Activated naive CD8-positive, alpha-beta T cell treated with anti-CD3 and anti-CD28 coated beads for 36 hours (primary cell): ENCODE results near the gene CCDC102A. TPM values are rescaled to one million over a fixed set of nuclear protein-coding genes. Genes with fewer than 3 reads are reported as not detected.

Experiments
- DNase-seq: peaks from one replicate; pipeline ENCODE4 v3.0.0; 2021
- H3K27ac Mint-ChIP-seq: one replicate; pipeline ENCODE4 v1.8.0; 2022; ENCODE audit warnings: mild to moderate bottlenecking, moderate library complexity, mixed read lengths
- H3K27me3 Mint-ChIP-seq: one replicate; pipeline ENCODE4 v1.8.0; 2022; ENCODE audit warnings: mild to moderate bottlenecking, mixed read lengths
- H3K36me3 Mint-ChIP-seq: one replicate; pipeline ENCODE4 v1.8.0; 2021; ENCODE audit warnings: mild to moderate bottlenecking, mixed read lengths
- H3K4me1 Mint-ChIP-seq: one replicate; pipeline ENCODE4 v1.8.0; 2021; ENCODE audit warnings: mixed read lengths
- H3K4me3 Mint-ChIP-seq: one replicate; pipeline ENCODE4 v1.8.0; 2022; ENCODE audit warnings: mild to moderate bottlenecking, moderate library complexity, mixed read lengths
- H3K9me3 Mint-ChIP-seq: one replicate; pipeline ENCODE4 v1.8.0; 2022; ENCODE audit warnings: mixed read lengths
- total RNA-seq, 2 experiments: library from RNA; stranded (reverse); gene quantifications; one replicate each; pipeline ENCODE4 v1.2.3, GENCODE V29; 2021

The CCDC102A gene
- total RNA-seq, 2 experiments from 2014 or later: 8.7 to 10.2 TPM

- Mint-ChIP-seq H3K36me3 (peaks cover 1% of the 10 kb centered on the region), H3K27ac (no peak overlapping the region), H3K4me3 (no peak overlapping the region), H3K9me3 (no peaks in the 10 kb centered on the region), H3K27me3 (no peaks in the 10 kb centered on the region), H3K4me1 (peaks cover 17% of the 10 kb centered on the region)
- DNase-seq: no peak
These were observed 57.8 kb downstream of the CCDC102A start for GRCh38 chr16:57478396-57479204.

- no peaks in the 10 kb centered on the region for H3K27me3 Mint-ChIP-seq
- H3K9me3 Mint-ChIP-seq: no peaks in the 10 kb centered on the region
- no peak for DNase-seq
- H3K27ac Mint-ChIP-seq: no peak overlapping the region
- no peak overlapping the region for H3K4me3 Mint-ChIP-seq
- peaks cover 17% of the 10 kb centered on the region for H3K4me1 Mint-ChIP-seq
- H3K36me3 Mint-ChIP-seq: peaks cover 1% of the 10 kb centered on the region
These were observed 58.7 kb downstream of the CCDC102A start for GRCh38 chr16:57477531-57478202.

GRCh38 chr16:57476546-57477410 lies 59.6 kb downstream of the CCDC102A start:
- Mint-ChIP-seq H3K36me3 (peaks cover 1% of the 10 kb centered on the region), H3K27ac (no peak overlapping the region), H3K9me3 (no peaks in the 10 kb centered on the region), H3K4me3 (no peak overlapping the region), H3K27me3 (no peaks in the 10 kb centered on the region), H3K4me1 (peaks cover 17% of the 10 kb centered on the region)
- DNase-seq: no peak

- H3K4me1 Mint-ChIP-seq: peaks cover 17% of the 10 kb centered on the region
- H3K27me3 Mint-ChIP-seq: no peaks in the 10 kb centered on the region
- H3K9me3 Mint-ChIP-seq: no peaks in the 10 kb centered on the region
- H3K36me3 Mint-ChIP-seq: peaks cover 1% of the 10 kb centered on the region
- peak overlapping the region; percentile 59 for H3K4me3 Mint-ChIP-seq
- peak overlapping the region; percentile 62 for H3K27ac Mint-ChIP-seq
- DNase-seq: peak; percentile 89
These were observed 60.5 kb downstream of the CCDC102A start for GRCh38 chr16:57475711-57476339.

DNA sequence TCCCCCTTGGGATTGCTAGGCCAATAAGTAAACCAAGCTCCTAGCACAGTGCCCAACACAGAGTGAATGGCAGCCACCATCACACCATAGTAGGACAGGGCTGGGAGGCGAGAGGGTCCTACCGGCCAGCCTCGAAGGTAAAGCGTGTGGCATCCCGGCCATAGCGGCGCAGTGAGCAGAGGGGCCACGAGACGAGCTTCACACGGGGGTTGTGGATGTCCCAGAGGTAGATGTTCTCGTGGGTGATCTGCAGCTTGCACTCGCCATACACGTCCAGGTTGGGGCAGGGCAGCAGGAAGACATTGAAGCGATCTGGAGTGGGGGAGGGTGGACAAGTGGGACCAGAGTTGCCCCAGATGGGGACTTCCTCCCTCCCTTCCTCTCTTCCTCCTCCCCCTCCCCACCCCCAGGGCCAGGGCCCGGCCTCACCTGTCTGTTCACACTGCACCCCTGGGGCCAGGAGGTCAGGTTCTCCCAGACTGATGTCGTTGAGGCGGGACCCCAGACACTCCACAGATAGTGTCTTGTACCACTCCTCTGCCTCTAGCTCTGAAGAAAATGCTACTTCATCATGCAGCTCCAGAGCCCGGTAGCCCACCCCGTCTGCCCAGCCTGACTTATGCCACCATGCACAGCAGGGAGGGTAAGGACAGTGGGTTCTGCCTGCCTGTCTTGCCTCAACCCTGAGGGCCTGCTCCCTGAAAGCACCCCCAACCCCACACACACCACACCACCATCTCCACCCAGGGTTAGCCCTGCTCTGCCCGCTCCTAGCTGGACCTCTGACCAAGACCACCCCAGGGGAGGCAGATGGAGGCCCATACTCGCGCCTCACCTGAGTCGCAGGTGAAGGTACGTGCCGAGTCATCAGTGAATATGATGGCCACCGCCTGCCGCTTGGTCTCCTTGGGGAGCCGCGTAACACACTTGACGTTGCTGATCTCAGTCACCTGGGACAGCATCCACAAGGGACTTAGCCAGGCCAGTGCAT lies 61.4 kb downstream of the CCDC102A start:
- no peak overlapping the region for H3K4me3 Mint-ChIP-seq
- H3K9me3 Mint-ChIP-seq: no peaks in the 10 kb centered on the region
- H3K4me1 Mint-ChIP-seq: peaks cover 17% of the 10 kb centered on the region
- H3K27me3 Mint-ChIP-seq: no peaks in the 10 kb centered on the region
- H3K27ac Mint-ChIP-seq: peak overlapping the region; percentile 62
- no peak for DNase-seq
- peaks cover 1% of the 10 kb centered on the region for H3K36me3 Mint-ChIP-seq

DNA sequence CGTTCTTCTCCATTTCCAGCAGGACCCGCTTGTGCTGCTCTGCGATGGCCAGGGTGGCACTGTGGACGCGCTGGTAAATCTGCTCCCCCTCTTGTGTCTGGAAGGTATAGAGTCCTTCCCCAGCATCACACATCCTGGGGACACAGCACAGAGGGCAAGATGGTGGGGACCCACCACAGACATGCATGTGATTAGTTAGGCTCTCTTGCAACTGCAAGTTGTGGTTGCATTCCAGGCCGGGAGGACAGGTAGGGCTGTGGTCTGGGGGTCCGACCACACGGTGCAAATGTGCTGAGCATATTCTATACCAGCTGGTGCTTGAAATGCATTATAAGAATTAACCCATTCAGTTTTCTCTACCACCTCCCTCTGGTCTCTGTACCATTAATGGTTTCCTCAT lies 62.5 kb downstream of the CCDC102A start:
- Mint-ChIP-seq H3K27me3 (no peaks in the 10 kb centered on the region), H3K4me1 (peaks cover 13% of the 10 kb centered on the region), H3K27ac (no peak overlapping the region), H3K36me3 (peaks cover 1% of the 10 kb centered on the region), H3K9me3 (no peaks in the 10 kb centered on the region), H3K4me3 (no peak overlapping the region)
- no peak for DNase-seq

DNA sequence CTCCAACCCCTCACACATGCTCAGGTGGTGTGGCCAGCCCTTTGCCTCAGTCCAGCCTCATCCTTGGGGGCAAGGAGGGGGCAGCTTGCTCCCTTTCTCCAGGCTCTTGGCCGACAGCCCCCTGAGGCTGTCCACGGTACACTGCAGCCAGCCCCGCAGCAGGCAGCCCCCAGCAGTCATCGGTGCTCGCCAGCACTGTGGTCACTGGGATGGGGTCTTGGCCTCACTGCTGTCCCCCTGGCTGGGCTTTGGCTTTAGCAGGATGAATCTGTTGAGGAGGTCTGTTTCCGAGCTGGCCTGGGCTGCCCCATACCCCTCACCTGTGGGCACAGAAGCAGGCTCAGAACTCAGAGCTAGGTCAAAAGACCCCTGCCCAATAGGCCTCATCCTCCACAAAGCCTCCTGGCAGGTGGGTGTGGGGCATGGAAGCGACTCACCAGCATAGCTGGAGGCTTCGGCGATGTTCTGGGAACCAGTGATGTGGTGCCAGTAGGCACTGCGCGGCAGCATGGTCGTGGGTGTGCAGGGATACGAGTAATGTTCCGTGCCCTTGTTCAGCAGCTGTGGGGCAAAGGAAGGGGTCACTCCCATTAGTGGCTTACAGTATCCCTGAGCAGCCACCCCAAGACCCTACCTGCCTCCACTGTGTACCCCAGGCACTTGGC lies 63.1 kb downstream of the CCDC102A start:
- Mint-ChIP-seq H3K27ac (no peak overlapping the region), H3K36me3 (peaks cover 1% of the 10 kb centered on the region), H3K27me3 (no peaks in the 10 kb centered on the region), H3K4me3 (no peak overlapping the region), H3K9me3 (no peaks in the 10 kb centered on the region), H3K4me1 (peaks cover 13% of the 10 kb centered on the region)
- DNase-seq: no peak

- H3K9me3 Mint-ChIP-seq: no peaks in the 10 kb centered on the region
- peaks cover 13% of the 10 kb centered on the region for H3K4me1 Mint-ChIP-seq
These were observed 63.7 kb downstream of the CCDC102A start for GRCh38 chr16:57472665-57473060.

GRCh38 chr16:57471852-57472664 lies 64.3 kb downstream of the CCDC102A start:
- no peaks in the 10 kb centered on the region for H3K27me3 Mint-ChIP-seq
- H3K4me3 Mint-ChIP-seq: no peak overlapping the region
- H3K27ac Mint-ChIP-seq: no peak overlapping the region
- H3K9me3 Mint-ChIP-seq: no peaks in the 10 kb centered on the region
- DNase-seq: no peak
- H3K4me1 Mint-ChIP-seq: peaks cover 11% of the 10 kb centered on the region
- H3K36me3 Mint-ChIP-seq: peaks cover 5% of the 10 kb centered on the region

More at GRCh38 chr16:57472665-57473060, 63.7 kb downstream of the CCDC102A start:
- no peak overlapping the region for H3K27ac Mint-ChIP-seq
- DNase-seq: no peak
- peaks cover 4% of the 10 kb centered on the region for H3K36me3 Mint-ChIP-seq
- no peak overlapping the region for H3K4me3 Mint-ChIP-seq
- no peaks in the 10 kb centered on the region for H3K27me3 Mint-ChIP-seq

GRCh38 chr16:57471209-57471608 lies 65.2 kb downstream of the CCDC102A start:
- no peaks in the 10 kb centered on the region for H3K9me3 Mint-ChIP-seq
- H3K36me3 Mint-ChIP-seq: peaks cover 5% of the 10 kb centered on the region
- H3K27ac Mint-ChIP-seq: no peak overlapping the region
- DNase-seq: no peak
- H3K4me3 Mint-ChIP-seq: no peak overlapping the region
- peaks cover 8% of the 10 kb centered on the region for H3K4me1 Mint-ChIP-seq
- H3K27me3 Mint-ChIP-seq: no peaks in the 10 kb centered on the region

- Mint-ChIP-seq H3K4me1 (peaks cover 5% of the 10 kb centered on the region), H3K27ac (no peak overlapping the region), H3K27me3 (no peaks in the 10 kb centered on the region), H3K36me3 (peaks cover 5% of the 10 kb centered on the region), H3K9me3 (no peaks in the 10 kb centered on the region), H3K4me3 (no peak overlapping the region)
- DNase-seq: no peak
These were observed 65.7 kb downstream of the CCDC102A start for GRCh38 chr16:57470711-57471110.

DNA sequence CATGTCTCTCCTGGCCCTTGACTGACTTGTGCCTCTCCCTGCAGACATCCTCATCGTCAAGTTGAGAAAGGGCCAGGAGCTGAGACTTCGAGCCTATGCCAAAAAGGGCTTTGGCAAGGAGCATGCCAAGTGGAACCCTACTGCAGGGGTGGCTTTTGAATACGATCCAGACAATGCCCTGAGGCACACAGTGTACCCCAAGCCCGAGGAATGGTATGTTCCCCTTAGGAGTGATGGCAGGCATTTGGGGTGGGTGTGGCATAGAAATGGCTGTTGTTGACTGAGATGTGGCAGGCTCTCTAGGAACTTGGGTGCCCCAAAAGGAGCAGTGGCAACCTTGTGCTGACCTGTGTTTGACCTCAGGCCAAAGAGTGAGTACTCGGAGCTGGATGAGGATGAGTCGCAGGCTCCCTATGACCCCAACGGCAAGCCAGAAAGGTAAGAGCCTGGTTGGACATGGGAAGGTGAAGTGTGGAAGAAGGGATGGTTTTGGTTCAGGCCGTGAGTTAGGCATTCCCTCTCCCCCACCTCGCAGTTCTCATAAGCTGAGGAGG lies 66.4 kb downstream of the CCDC102A start:
- H3K4me3 Mint-ChIP-seq: no peak overlapping the region
- no peaks in the 10 kb centered on the region for H3K9me3 Mint-ChIP-seq
- H3K36me3 Mint-ChIP-seq: peaks cover 7% of the 10 kb centered on the region
- no peaks in the 10 kb centered on the region for H3K27me3 Mint-ChIP-seq
- H3K27ac Mint-ChIP-seq: no peak overlapping the region
- peaks cover 5% of the 10 kb centered on the region for H3K4me1 Mint-ChIP-seq
- DNase-seq: no peak
